Activated naive CD4-positive, alpha-beta T cell treated with anti-CD3 and anti-CD28 coated beads, Interleukin-2, amount 50 U/mL, for 16 hours (primary cell): ENCODE data around the gene GAS2L3.
"Not testable (repeated sequence)": the region's sequence is repeated elsewhere in the genome, so short reads cannot be mapped to it uniquely, and the experiment has no call there.

Experiments
- DNase-seq: peaks from one replicate; pipeline ENCODE4 v3.0.0-alpha.2; 2020

Gene GAS2L3

GRCh38 chr12:100573292-100574186 is at the start of gene GAS2L3:
GAS2L3 (plus strand) TSS chr12:100573684; CDS start chr12:100594905, 21,221 bp downstream.
- DNase-seq: peak; percentile 52

GRCh38 chr12:100528034-100528433 is 45.5 kb upstream of the GAS2L3 start:
- no peak for DNase-seq

GRCh38 chr12:100528471-100529127 is 44.9 kb upstream of the GAS2L3 start:
- no peak for DNase-seq

- DNase-seq: no peak
These were observed 43.6 kb upstream of the GAS2L3 start for GRCh38 chr12:100529756-100530350.

GRCh38 chr12:100533376-100533775 is 40.1 kb upstream of the GAS2L3 start:
- DNase-seq: no peak

GRCh38 chr12:100534625-100535227 is 38.8 kb upstream of the GAS2L3 start:
- DNase-seq: no peak

- no peak for DNase-seq
These were observed 34.3 kb upstream of the GAS2L3 start for GRCh38 chr12:100539202-100539601.

GRCh38 chr12:100544165-100544564 is 29.3 kb upstream of the GAS2L3 start:
- no peak for DNase-seq

GRCh38 chr12:100545092-100545491 is 28.4 kb upstream of the GAS2L3 start:
- no peak for DNase-seq

- DNase-seq: no peak
These were observed 19.5 kb upstream of the GAS2L3 start for GRCh38 chr12:100553936-100554335.

- no peak for DNase-seq
These were observed 18.8 kb upstream of the GAS2L3 start for GRCh38 chr12:100554608-100555077.

- DNase-seq: no peak
These were observed 17.8 kb upstream of the GAS2L3 start for GRCh38 chr12:100555722-100556121.

- no peak for DNase-seq
These were observed 16.1 kb upstream of the GAS2L3 start for GRCh38 chr12:100557357-100557756.

GRCh38 chr12:100559261-100559660 is 14.2 kb upstream of the GAS2L3 start:
- not testable (repeated sequence) for DNase-seq

- no peak for DNase-seq
These were observed 9.4 kb upstream of the GAS2L3 start for GRCh38 chr12:100564090-100564489.

GRCh38 chr12:100564905-100565467 is 8.5 kb upstream of the GAS2L3 start:
- no peak for DNase-seq

- no peak for DNase-seq
These were observed 7.4 kb upstream of the GAS2L3 start for GRCh38 chr12:100565987-100566545.

- DNase-seq: no peak
These were observed 6.4 kb upstream of the GAS2L3 start for GRCh38 chr12:100566887-100567637.

- no peak for DNase-seq
These were observed 5.5 kb upstream of the GAS2L3 start for GRCh38 chr12:100567945-100568344.

GRCh38 chr12:100572184-100572583 is 1.3 kb upstream of the GAS2L3 start:
- no peak for DNase-seq

GRCh38 chr12:100574187-100575074 is 947 bp downstream of the GAS2L3 start:
- DNase-seq: no peak
